A549 (cell line): ENCODE measurements around the gene PTPRG. TPM values are rescaled to one million over a fixed set of nuclear protein-coding genes. Genes with fewer than 3 reads are reported as not detected.
A peak's percentile ranks its signal among the peaks of the same experiment; 100 is the strongest.

Experiments
- ATAC-seq, 2 experiments: fragments of 200-7000 bp in 1 of 2; fragments of >200 bp in 1 of 2; cut with Nextera tagmentation in 1 of 2; cut with Tn5 transposase in 1 of 2; 3 replicates each; pipeline versions ENCODE4 v1.8.0 to v1.9.1; 2018 to 2020; ENCODE audit warnings: mild to moderate bottlenecking in 1 of 2, moderate library complexity in 1 of 2
- CTCF ChIA-PET: fragments of 300-600 bp; sonication (Branson Sonifier 250); formaldehyde crosslinking; extraction: SDS; loops from one replicate; lab custom pipeline; 2021; ENCODE audit warnings: antibody characterized with exemption, inconsistent platforms; lab: Yijun Ruan, JAX
- POLR2A ChIA-PET: fragments of 350-600 bp; formaldehyde crosslinking; extraction: SDS; loops from one replicate; lab custom pipeline; 2021; ENCODE audit warnings: antibody characterized with exemption, inconsistent platforms; lab: Yijun Ruan, JAX
- DNase-seq, 2 experiments: peaks; one replicate each; pipeline versions ENCODE4 v3.0.0 to v3.0.0-alpha.2; 2011 to 2016; ENCODE audit warnings: low read depth in 1 of 2, low spot score in 1 of 2
- FAIRE-seq: peaks from 2 replicates; lab custom pipeline; 2011; peaks lifted over from hg19 to GRCh38; lab: Jason Lieb, UNC
- H3K27ac ChIP-seq, 2 experiments: fragments of >200 bp; sonication (Bioruptor Twin); formaldehyde crosslinking; 3 replicates each; pipeline ENCODE4 v1.5.1; 2016 to 2017
- H3K4me1 ChIP-seq: fragments of >200 bp; sonication (Bioruptor Twin); formaldehyde crosslinking; 3 replicates; pipeline ENCODE4 v1.6.1; 2016
- H3K4me2 ChIP-seq: fragments of >200 bp; sonication (Bioruptor Twin); formaldehyde crosslinking; 3 replicates; pipeline ENCODE4 v1.6.1; 2016
- H3K4me3 ChIP-seq: fragments of >200 bp; sonication (Bioruptor Twin); formaldehyde crosslinking; 3 replicates; pipeline ENCODE4 v1.5.1; 2016
- H3K9me3 ChIP-seq: fragments of >200 bp; sonication (Bioruptor Twin); formaldehyde crosslinking; 3 replicates; pipeline ENCODE4 v1.6.1; 2016
- CBX2 ChIP-seq: fragments of 200-600 bp; sonication (generic); IDR thresholded peaks from 2 replicates; pipeline ENCODE4 v1.6.1; 2016; ENCODE audit warnings: low read depth, mild to moderate bottlenecking, borderline replicate concordance
- CBX8 ChIP-seq: fragments of 200-600 bp; sonication (generic); IDR thresholded peaks from 2 replicates; pipeline ENCODE4 v1.6.1; 2016
- CEBPB ChIP-seq, 2 experiments: fragments of >200 bp in 1 of 2; sonication (Bioruptor Twin) in 1 of 2; formaldehyde crosslinking in 1 of 2; IDR thresholded peaks; 2 replicates each; pipeline ENCODE4 v1.6.1; 2012 to 2016
- CTCF ChIP-seq: fragments of >200 bp; sonication (Bioruptor Twin); formaldehyde crosslinking; IDR thresholded peaks from 3 replicates; pipeline ENCODE4 v1.5.1; 2016
- EHMT2 ChIP-seq: fragments of 200-600 bp; sonication (generic); IDR thresholded peaks from 2 replicates; pipeline ENCODE4 v1.6.1; 2016; ENCODE audit warnings: antibody characterized with exemption, low read depth, mild to moderate bottlenecking, moderate library complexity
- ELK1 ChIP-seq: fragments of 150-350 bp; IDR thresholded peaks from 2 replicates; pipeline ENCODE4 v1.6.1; 2014; ENCODE audit warnings: low read depth, mild to moderate bottlenecking, low read length
- EP300 ChIP-seq, 2 experiments: fragments of >200 bp; sonication (Bioruptor Twin); formaldehyde crosslinking; IDR thresholded peaks; 2 replicates in 1 of 2; 3 replicates in 1 of 2; pipeline ENCODE4 v1.6.1; 2016 to 2017
- FOXS1 ChIP-seq: fragments of 250-450 bp; sonication (Bioruptor Pico); IDR thresholded peaks from 2 replicates; pipeline ENCODE4 v1.5.0; 2020; ENCODE audit warnings: mild to moderate bottlenecking, moderate library complexity
- HDAC2 ChIP-seq: fragments of 200-600 bp; sonication (generic); IDR thresholded peaks from 2 replicates; pipeline ENCODE4 v1.6.1; 2016
- MAFK ChIP-seq: fragments of 450-650 bp; IDR thresholded peaks from 2 replicates; pipeline ENCODE4 v1.6.1; 2014; ENCODE audit not compliant: partially characterized antibody
- MYC ChIP-seq: IDR thresholded peaks from 2 replicates; pipeline ENCODE4 v1.6.1; 2012; ENCODE audit warnings: mild to moderate bottlenecking, inconsistent platforms, low read length, improper control_type of control experiment, borderline replicate concordance
- NFE2L2 ChIP-seq: fragments of 150-350 bp; conservative IDR thresholded peaks from 2 replicates; pipeline ENCODE4 v1.6.1; 2014; ENCODE audit warnings: low read length
- PHF8 ChIP-seq: fragments of 200-600 bp; sonication (generic); IDR thresholded peaks from 2 replicates; pipeline ENCODE4 v1.6.1; 2016; ENCODE audit warnings: low read depth, mild to moderate bottlenecking, antibody characterized with exemption, moderate library complexity, borderline replicate concordance
- POLR2AphosphoS2 ChIP-seq: conservative IDR thresholded peaks from 2 replicates; pipeline ENCODE4 v1.6.1; 2012; ENCODE audit warnings: low read length, improper control_type of control experiment, inconsistent platforms
- RAD21 ChIP-seq, 2 experiments: fragments of >200 bp in 1 of 2; sonication (Bioruptor Twin) in 1 of 2; formaldehyde crosslinking in 1 of 2; IDR thresholded peaks in 1 of 2; conservative IDR thresholded peaks in 1 of 2; 2 replicates in 1 of 2; 3 replicates in 1 of 2; pipeline ENCODE4 v1.6.1; 2012 to 2018; ENCODE audit warnings: inconsistent platforms in 1 of 2
- RCOR1 ChIP-seq: fragments of 150-350 bp; IDR thresholded peaks from 2 replicates; pipeline ENCODE4 v1.6.1; 2014; ENCODE audit warnings: antibody characterized with exemption, low read length, low read depth
- RFX5 ChIP-seq: fragments of 450-650 bp; IDR thresholded peaks from 2 replicates; pipeline ENCODE4 v1.7.1; 2014; ENCODE audit warnings: antibody characterized with exemption, mild to moderate bottlenecking, moderate library complexity
- SREBF2 ChIP-seq: fragments of 450-650 bp; IDR thresholded peaks from 2 replicates; pipeline ENCODE4 v1.6.1; 2014; ENCODE audit warnings: mild to moderate bottlenecking, moderate library complexity
- ZSCAN20 ChIP-seq: fragments of 250-450 bp; sonication (Bioruptor Pico); IDR thresholded peaks from 2 replicates; pipeline ENCODE4 v1.8.0; 2022; ENCODE audit warnings: mild to moderate bottlenecking, moderate library complexity
- WGBS: methylation state at CpG from one replicate; pipeline ENCODE4 v1.1.6; 2017; ENCODE audit errors: missing lambda C conversion rate; 5-methylcytosine and 5-hydroxymethylcytosine counted together
- polyA plus RNA-seq, 4 experiments: library from polyadenylated mRNA; depleted of rRNA in 3 of 4; stranded (reverse); fragments of >200 nt; fragmentation: RNase III in 1 of 4; extraction: RNeasy Plus Mini Kit Qiagen cat#74134 plus additional on column Dnase treatment in 1 of 4; gene quantifications; 2 replicates in 3 of 4; 3 replicates in 1 of 4; pipeline ENCODE4 v1.2.3, GENCODE V29; 2011 to 2017
- TF ChIP-seq, protein P1 (sequence below): fragments of 450-650 bp; IDR thresholded peaks from 2 replicates; pipeline ENCODE4 v1.6.1; 2014; ENCODE audit warnings: antibody characterized with exemption
- TF ChIP-seq, protein P2 (sequence below): fragments of 200-600 bp; sonication (generic); IDR thresholded peaks from 2 replicates; pipeline ENCODE4 v1.6.1; 2016; ENCODE audit warnings: antibody characterized with exemption, mild to moderate bottlenecking, moderate library complexity

The PTPRG gene
- polyA plus RNA-seq, 2 of the 4 experiments (the other 2 are of a cell fraction): 4.5 to 4.8 TPM

GRCh38 chr3:61866961-61867461 is 305.6 kb downstream of the PTPRG start:
- WGBS: 70% methylated on average over 5 of the region's 7 CpGs
- H3K27ac ChIP-seq: no peak overlapping the region
- H3K9me3 ChIP-seq: no peaks in the 10 kb centered on the region
- H3K4me1 ChIP-seq: no peaks in the 10 kb centered on the region
- TF ChIP-seq ELK1 (no peak), SREBF2 (no peak), POLR2AphosphoS2 (no peak), NFE2L2 (no peak), CEBPB (IDR thresholded peaks at IDR 0.05) (no peak), CBX8 (no peak), MYC (no peak), ZSCAN20 (no peak), HDAC2 (no peak), CTCF (no peak), FOXS1 (CRISPR knock-in tag) (no peak), RCOR1 (no peak)
- FAIRE-seq (no peak), DNase-seq (no peak), ATAC-seq (no peak)
- ChIA-PET CTCF (interaction anchor here (0.7 to 1.3 kb wide), 2 partner anchors 9 to 11 kb away, joined by 3 to 5 read pairs; no protein-coding TSS in a partner anchor), POLR2A (no interaction called here)
- H3K4me2 ChIP-seq: no peak overlapping the region
- no peak overlapping the region for H3K4me3 ChIP-seq

GRCh38 chr3:61868499-61868898 is 307.1 kb downstream of the PTPRG start:
- H3K4me3 ChIP-seq: no peak overlapping the region
- POLR2A ChIA-PET: no interaction called here
- CTCF ChIA-PET: no interaction called here
- TF ChIP-seq RFX5 (no peak), MAFK (peak; percentile 42)
- ATAC-seq (no peak), DNase-seq (no peak), FAIRE-seq (no peak)
- H3K4me1 ChIP-seq: no peaks in the 10 kb centered on the region
- H3K4me2 ChIP-seq: no peak overlapping the region
- 96% methylated on average over 1 of the region's 1 CpG for WGBS
- no peak overlapping the region for H3K27ac ChIP-seq
- H3K9me3 ChIP-seq: no peaks in the 10 kb centered on the region

- Histone ChIP-seq H3K27ac (no peak overlapping the region), H3K9me3 (no peaks in the 10 kb centered on the region), H3K4me2 (no peak overlapping the region), H3K4me3 (no peak overlapping the region), H3K4me1 (no peaks in the 10 kb centered on the region)
- no peak for DNase-seq
- no peak for ATAC-seq
- no peak for FAIRE-seq
- ChIA-PET CTCF (no interaction called here), POLR2A (no interaction called here)
- WGBS: 33% methylated on average over 6 of the region's 6 CpGs
- TF ChIP-seq EP300 (IDR thresholded peaks at IDR 0.05) (no peak), EHMT2 (no peak), RAD21 (conservative IDR thresholded peaks at IDR 0.05 in 1 of 2, IDR thresholded peaks at IDR 0.05 in 1 of 2) (no peak), CBX2 (no peak), PHF8 (no peak)
- TF ChIP-seq, protein P1, sequence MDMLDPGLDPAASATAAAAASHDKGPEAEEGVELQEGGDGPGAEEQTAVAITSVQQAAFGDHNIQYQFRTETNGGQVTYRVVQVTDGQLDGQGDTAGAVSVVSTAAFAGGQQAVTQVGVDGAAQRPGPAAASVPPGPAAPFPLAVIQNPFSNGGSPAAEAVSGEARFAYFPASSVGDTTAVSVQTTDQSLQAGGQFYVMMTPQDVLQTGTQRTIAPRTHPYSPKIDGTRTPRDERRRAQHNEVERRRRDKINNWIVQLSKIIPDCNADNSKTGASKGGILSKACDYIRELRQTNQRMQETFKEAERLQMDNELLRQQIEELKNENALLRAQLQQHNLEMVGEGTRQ: no peak
- TF ChIP-seq, protein P2, sequence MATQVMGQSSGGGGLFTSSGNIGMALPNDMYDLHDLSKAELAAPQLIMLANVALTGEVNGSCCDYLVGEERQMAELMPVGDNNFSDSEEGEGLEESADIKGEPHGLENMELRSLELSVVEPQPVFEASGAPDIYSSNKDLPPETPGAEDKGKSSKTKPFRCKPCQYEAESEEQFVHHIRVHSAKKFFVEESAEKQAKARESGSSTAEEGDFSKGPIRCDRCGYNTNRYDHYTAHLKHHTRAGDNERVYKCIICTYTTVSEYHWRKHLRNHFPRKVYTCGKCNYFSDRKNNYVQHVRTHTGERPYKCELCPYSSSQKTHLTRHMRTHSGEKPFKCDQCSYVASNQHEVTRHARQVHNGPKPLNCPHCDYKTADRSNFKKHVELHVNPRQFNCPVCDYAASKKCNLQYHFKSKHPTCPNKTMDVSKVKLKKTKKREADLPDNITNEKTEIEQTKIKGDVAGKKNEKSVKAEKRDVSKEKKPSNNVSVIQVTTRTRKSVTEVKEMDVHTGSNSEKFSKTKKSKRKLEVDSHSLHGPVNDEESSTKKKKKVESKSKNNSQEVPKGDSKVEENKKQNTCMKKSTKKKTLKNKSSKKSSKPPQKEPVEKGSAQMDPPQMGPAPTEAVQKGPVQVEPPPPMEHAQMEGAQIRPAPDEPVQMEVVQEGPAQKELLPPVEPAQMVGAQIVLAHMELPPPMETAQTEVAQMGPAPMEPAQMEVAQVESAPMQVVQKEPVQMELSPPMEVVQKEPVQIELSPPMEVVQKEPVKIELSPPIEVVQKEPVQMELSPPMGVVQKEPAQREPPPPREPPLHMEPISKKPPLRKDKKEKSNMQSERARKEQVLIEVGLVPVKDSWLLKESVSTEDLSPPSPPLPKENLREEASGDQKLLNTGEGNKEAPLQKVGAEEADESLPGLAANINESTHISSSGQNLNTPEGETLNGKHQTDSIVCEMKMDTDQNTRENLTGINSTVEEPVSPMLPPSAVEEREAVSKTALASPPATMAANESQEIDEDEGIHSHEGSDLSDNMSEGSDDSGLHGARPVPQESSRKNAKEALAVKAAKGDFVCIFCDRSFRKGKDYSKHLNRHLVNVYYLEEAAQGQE: no peak
Measured at GRCh38 chr3:61869371-61869770, 308.0 kb downstream of the PTPRG start.
